GM12865 (cell line): ENCODE measurements around the gene SPON2.
A peak's percentile ranks its signal among the peaks of the same experiment; 100 is the strongest.

Experiments used
- DNase-seq: peaks from one replicate; pipeline ENCODE4 v3.0.0; 2010; ENCODE audit warnings: low read depth
- H3K4me3 ChIP-seq: 2 replicates; pipeline ENCODE4 v1.5.1; 2011; ENCODE audit warnings: mild to moderate bottlenecking, low read depth, low read length, control low read depth
- CTCF ChIP-seq: IDR thresholded peaks from 2 replicates; pipeline ENCODE4 v1.5.1; 2011; ENCODE audit warnings: low read length, control low read depth, low read depth, inconsistent platforms; ENCODE audit not compliant: insufficient read depth; ENCODE audit errors: missing control alignments

The SPON2 gene

GRCh38 chr4:1199556-1200331 is 27.4 kb upstream of the SPON2 start:
- no peak for DNase-seq
- TF ChIP-seq CTCF, result no peak
- peak overlapping the region; percentile 92 for H3K4me3 ChIP-seq

GRCh38 chr4:1198098-1198844 is 25.9 kb upstream of the SPON2 start:
- no peak for TF ChIP-seq CTCF
- no peak overlapping the region for H3K4me3 ChIP-seq
- DNase-seq, result peak; percentile 3

GRCh38 chr4:1196421-1197183 is 24.2 kb upstream of the SPON2 start:
- DNase-seq, result peak; percentile 1
- TF ChIP-seq CTCF, result no peak
- no peak overlapping the region for H3K4me3 ChIP-seq

- peak; percentile 0 for DNase-seq
- no peak overlapping the region for H3K4me3 ChIP-seq
These were observed 23.6 kb upstream of the SPON2 start for GRCh38 chr4:1195891-1196401.

GRCh38 chr4:1195109-1195671 is 22.8 kb upstream of the SPON2 start:
- no peak overlapping the region for H3K4me3 ChIP-seq
- DNase-seq, result peak; percentile 0
- TF ChIP-seq CTCF, result no peak

More at GRCh38 chr4:1195891-1196401, 23.6 kb upstream of the SPON2 start:
- TF ChIP-seq CTCF, result no peak
